H9 (cell line): Measurements from ENCODE around the gene CDKN2C. TPM values are rescaled to one million over a fixed set of nuclear protein-coding genes. Genes with fewer than 3 reads are reported as not detected.
A peak's percentile ranks its signal among the peaks of the same experiment; 100 is the strongest.

Source experiments
- DNase-seq: peaks from one replicate; pipeline ENCODE4 v3.0.0-alpha.2; 2017
- H2AFZ ChIP-seq: one replicate; pipeline ENCODE4 v1.6.1; 2013; ENCODE audit warnings: mild to moderate bottlenecking, low read length, control low read depth, moderate library complexity
- H2AK5ac ChIP-seq: 2 replicates; pipeline ENCODE4 v1.6.1; 2013; ENCODE audit warnings: low read length, control low read depth, mixed read lengths; ENCODE audit not compliant: insufficient read length
- H2BK120ac ChIP-seq: one replicate; pipeline ENCODE4 v1.6.1; 2013; ENCODE audit warnings: low read depth, mild to moderate bottlenecking, low read length, control low read depth, inconsistent platforms; ENCODE audit not compliant: poor library complexity, severe bottlenecking
- H2BK12ac ChIP-seq: 2 replicates; pipeline ENCODE4 v1.6.1; 2013; ENCODE audit warnings: low read length, control low read depth, mixed read lengths, low read depth; ENCODE audit not compliant: insufficient read length
- H2BK15ac ChIP-seq: 2 replicates; pipeline ENCODE4 v1.6.1; 2013; ENCODE audit warnings: low read depth, low read length, control low read depth
- H2BK20ac ChIP-seq: one replicate; pipeline ENCODE4 v1.6.1; 2013; ENCODE audit warnings: low read depth, mild to moderate bottlenecking, low read length, control low read depth, inconsistent platforms; ENCODE audit not compliant: poor library complexity, severe bottlenecking
- H2BK5ac ChIP-seq: 2 replicates; pipeline ENCODE4 v1.6.1; 2013; ENCODE audit warnings: low read length, control low read depth, mixed read lengths; ENCODE audit not compliant: insufficient read length
- H3K14ac ChIP-seq: 2 replicates; pipeline ENCODE4 v1.6.1; 2013; ENCODE audit warnings: low read length, control low read depth; ENCODE audit not compliant: insufficient read depth
- H3K18ac ChIP-seq: 2 replicates; pipeline ENCODE4 v1.6.1; 2013; ENCODE audit warnings: low read depth, mild to moderate bottlenecking, mixed read lengths, low read length, control low read depth; ENCODE audit not compliant: insufficient read length
- H3K23ac ChIP-seq: 2 replicates; pipeline ENCODE4 v1.6.1; 2013; ENCODE audit warnings: low read length, control low read depth, mixed read lengths, low read depth; ENCODE audit not compliant: insufficient read length
- H3K23me2 ChIP-seq: 2 replicates; pipeline ENCODE4 v1.6.1; 2013; ENCODE audit warnings: low read depth, mild to moderate bottlenecking, mixed read lengths, low read length, control low read depth; ENCODE audit not compliant: insufficient read length, poor library complexity, severe bottlenecking
- H3K27ac ChIP-seq: 2 replicates; pipeline ENCODE4 v1.5.1; 2013; ENCODE audit warnings: low read length, control low read depth, mixed read lengths, low read depth; ENCODE audit not compliant: insufficient read length
- H3K27me3 ChIP-seq: 2 replicates; pipeline ENCODE4 v1.6.1; 2013; ENCODE audit warnings: low read length, control low read depth, inconsistent platforms; ENCODE audit not compliant: insufficient read depth
- H3K4ac ChIP-seq: 2 replicates; pipeline ENCODE4 v1.6.1; 2013; ENCODE audit warnings: low read depth, mild to moderate bottlenecking, control low read depth, inconsistent platforms, low read length, moderate library complexity
- H3K4me1 ChIP-seq: 2 replicates; pipeline ENCODE4 v1.6.1; 2013; ENCODE audit warnings: low read length, control low read depth, inconsistent platforms; ENCODE audit not compliant: insufficient read depth
- H3K4me2 ChIP-seq: 2 replicates; pipeline ENCODE4 v1.6.1; 2013; ENCODE audit warnings: low read length, control low read depth, mixed read lengths; ENCODE audit not compliant: insufficient read length, insufficient read depth
- H3K56ac ChIP-seq: 2 replicates; pipeline ENCODE4 v1.6.1; 2013; ENCODE audit warnings: low read depth, mild to moderate bottlenecking, mixed read lengths, low read length, control low read depth; ENCODE audit not compliant: insufficient read length
- H3K79me1 ChIP-seq: 2 replicates; pipeline ENCODE4 v1.6.1; 2013; ENCODE audit warnings: low read depth, mild to moderate bottlenecking, moderate library complexity, low read length, control low read depth, inconsistent platforms; ENCODE audit not compliant: insufficient read depth, poor library complexity, severe bottlenecking
- H3K79me2 ChIP-seq: 2 replicates; pipeline ENCODE4 v1.6.1; 2013; ENCODE audit warnings: low read length, control low read depth, inconsistent platforms; ENCODE audit not compliant: insufficient read depth
- H3K9ac ChIP-seq: 2 replicates; pipeline ENCODE4 v1.6.1; 2013; ENCODE audit warnings: low read length, control low read depth, mixed read lengths; ENCODE audit not compliant: insufficient read length; ENCODE audit errors: extremely low read depth
- H3K9me3 ChIP-seq: one replicate; pipeline ENCODE4 v1.6.1; 2013; ENCODE audit warnings: low read depth, low read length, inconsistent platforms; ENCODE audit not compliant: control insufficient read depth
- H3T11ph ChIP-seq: one replicate; pipeline ENCODE4 v1.6.1; 2013; ENCODE audit warnings: mild to moderate bottlenecking, low read length, control low read depth, inconsistent platforms
- H4K20me1 ChIP-seq: one replicate; pipeline ENCODE4 v1.6.1; 2013; ENCODE audit not compliant: control insufficient read depth, insufficient read length, insufficient read depth
- H4K5ac ChIP-seq: 2 replicates; pipeline ENCODE4 v1.6.1; 2013; ENCODE audit warnings: low read depth, mild to moderate bottlenecking, mixed read lengths, low read length, control low read depth; ENCODE audit not compliant: insufficient read length
- H4K8ac ChIP-seq: replicated peaks from 2 replicates; pipeline ENCODE4 v1.6.1; 2013; ENCODE audit warnings: low read length, control low read depth, mixed read lengths, low read depth; ENCODE audit not compliant: insufficient read length
- H4K91ac ChIP-seq: 2 replicates; pipeline ENCODE4 v1.6.1; 2013; ENCODE audit warnings: low read depth, mild to moderate bottlenecking, moderate library complexity, mixed read lengths, low read length, control low read depth; ENCODE audit not compliant: insufficient read length
- H3K27ac Mint-ChIP-seq, 3 experiments: 2 replicates in 2 of 3; 3 replicates in 1 of 3; pipeline ENCODE4 v1.8.0; 2020 to 2021; ENCODE audit warnings: mixed read lengths in 3 of 3, mild to moderate bottlenecking in 1 of 3, moderate library complexity in 1 of 3
- H3K27me3 Mint-ChIP-seq: 2 replicates; pipeline ENCODE4 v1.8.0; 2021; ENCODE audit warnings: low read depth, mild to moderate bottlenecking, moderate library complexity, mixed read lengths
- H3K36me3 Mint-ChIP-seq, 3 experiments: 2 replicates in 2 of 3; 3 replicates in 1 of 3; pipeline ENCODE4 v1.8.0; 2020 to 2021; ENCODE audit warnings: low read depth in 3 of 3, mixed read lengths in 3 of 3; ENCODE audit not compliant: insufficient read depth in 1 of 3
- H3K4me1 Mint-ChIP-seq, 2 experiments: 2 replicates each; pipeline ENCODE4 v1.8.0; 2020; ENCODE audit warnings: mixed read lengths in 2 of 2
- H3K4me3 Mint-ChIP-seq, 2 experiments: 2 replicates in 1 of 2; 3 replicates in 1 of 2; pipeline ENCODE4 v1.8.0; 2020 to 2021; ENCODE audit warnings: mild to moderate bottlenecking in 2 of 2, mixed read lengths in 2 of 2, moderate library complexity in 1 of 2
- H3K9me3 Mint-ChIP-seq, 2 experiments: 2 replicates in 1 of 2; 3 replicates in 1 of 2; pipeline ENCODE4 v1.8.0; 2020; ENCODE audit warnings: mild to moderate bottlenecking in 2 of 2, mixed read lengths in 2 of 2, moderate library complexity in 1 of 2
- WGBS: extraction: QIAGEN DNeasy Blood & Tissue Kit; methylation state at CpG from one replicate; pipeline ENCODE4 v1.1.7; 2013; ENCODE audit warnings: missing lambda C conversion rate, low lambda C conversion rate, mixed read lengths; ENCODE audit not compliant: insufficient read length; ENCODE audit errors: extremely low coverage; 5-methylcytosine and 5-hydroxymethylcytosine counted together
- total RNA-seq: library from RNA; stranded (reverse); gene quantifications from 2 replicates; pipeline ENCODE4 v1.2.1, GENCODE V29; 2021
- TF ChIP-seq, protein P1 (sequence below): fragments of 200-600 bp; sonication (generic); conservative IDR thresholded peaks from 3 replicates; pipeline ENCODE4 v1.8.0; 2021; ENCODE audit warnings: antibody characterized with exemption, mild to moderate bottlenecking

Gene CDKN2C
- total RNA-seq, 1 experiment from 2014 or later, result not detected

DNA sequence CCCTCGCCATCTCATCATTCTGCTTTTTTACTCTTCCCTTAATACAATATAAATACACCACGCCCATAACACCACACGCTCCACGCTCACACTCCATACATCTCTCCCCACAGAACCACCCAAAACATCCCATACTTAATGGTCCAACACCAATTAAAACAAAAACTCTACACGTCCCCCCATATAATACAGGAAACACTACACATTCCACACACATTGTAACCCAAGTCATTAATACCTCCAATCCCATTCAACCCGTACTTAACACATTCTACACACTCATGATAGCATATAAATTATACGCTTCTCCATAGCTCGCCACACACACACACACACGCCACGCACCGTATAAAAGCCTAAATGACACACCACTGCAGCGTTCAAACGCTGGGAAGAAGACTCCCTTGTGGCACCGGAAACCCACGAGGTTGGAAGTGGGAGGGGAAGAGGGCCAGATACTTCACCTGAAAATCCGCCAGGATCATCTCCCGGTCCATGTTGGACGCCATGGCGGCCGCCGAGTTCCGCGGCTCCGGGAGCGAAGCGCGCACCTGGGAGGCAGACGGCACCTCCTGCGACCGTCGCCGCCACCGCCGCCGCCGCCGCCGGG, 10.6 kb upstream of the CDKN2C start:
- WGBS, result 100% methylated on average over 4 of the region's 38 CpGs
- H2BK20ac ChIP-seq, result no peak overlapping the region
- H3K18ac ChIP-seq, result peak overlapping the region; percentile 5
- no peak overlapping the region for H2BK120ac ChIP-seq
- H4K91ac ChIP-seq, result no peak overlapping the region
- H3T11ph ChIP-seq, result no peak overlapping the region
- Mint-ChIP-seq H3K9me3 (no peaks in the 10 kb centered on the region; a peak in 1 of 5 replicates), H3K27me3 (peaks cover 11% of the 10 kb centered on the region), H3K36me3 (no peaks in the 10 kb centered on the region), H3K4me1 (peaks cover 12 to 14% of the 10 kb centered on the region in 2 experiments; a peak in 3 of 4 replicates), H3K4me3 (peak overlapping the region; percentile 87 to 91), H3K27ac (peak overlapping the region; percentile 51 to 91 (median 75); a peak in 6 of 7 replicates)
- H2BK15ac ChIP-seq, result no peak overlapping the region
- peak overlapping the region; percentile 81 for H3K9ac ChIP-seq
- H4K20me1 ChIP-seq, result no peaks in the 10 kb centered on the region
- H3K79me2 ChIP-seq, result peaks cover 9% of the 10 kb centered on the region; the same call in 1 of the 2 replicates
- TF ChIP-seq, protein P1, sequence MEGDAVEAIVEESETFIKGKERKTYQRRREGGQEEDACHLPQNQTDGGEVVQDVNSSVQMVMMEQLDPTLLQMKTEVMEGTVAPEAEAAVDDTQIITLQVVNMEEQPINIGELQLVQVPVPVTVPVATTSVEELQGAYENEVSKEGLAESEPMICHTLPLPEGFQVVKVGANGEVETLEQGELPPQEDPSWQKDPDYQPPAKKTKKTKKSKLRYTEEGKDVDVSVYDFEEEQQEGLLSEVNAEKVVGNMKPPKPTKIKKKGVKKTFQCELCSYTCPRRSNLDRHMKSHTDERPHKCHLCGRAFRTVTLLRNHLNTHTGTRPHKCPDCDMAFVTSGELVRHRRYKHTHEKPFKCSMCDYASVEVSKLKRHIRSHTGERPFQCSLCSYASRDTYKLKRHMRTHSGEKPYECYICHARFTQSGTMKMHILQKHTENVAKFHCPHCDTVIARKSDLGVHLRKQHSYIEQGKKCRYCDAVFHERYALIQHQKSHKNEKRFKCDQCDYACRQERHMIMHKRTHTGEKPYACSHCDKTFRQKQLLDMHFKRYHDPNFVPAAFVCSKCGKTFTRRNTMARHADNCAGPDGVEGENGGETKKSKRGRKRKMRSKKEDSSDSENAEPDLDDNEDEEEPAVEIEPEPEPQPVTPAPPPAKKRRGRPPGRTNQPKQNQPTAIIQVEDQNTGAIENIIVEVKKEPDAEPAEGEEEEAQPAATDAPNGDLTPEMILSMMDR, result no peak
- H3K4me1 ChIP-seq, result no peaks in the 10 kb centered on the region; the same call in 1 of the 2 replicates
- H3K23me2 ChIP-seq, result peaks cover 11% of the 10 kb centered on the region
- no peak overlapping the region for H2BK5ac ChIP-seq
- no peak overlapping the region for H4K5ac ChIP-seq
- H2AK5ac ChIP-seq, result no peak overlapping the region
- peaks cover 6% of the 10 kb centered on the region for H3K79me1 ChIP-seq
- H3K27me3 ChIP-seq, result no peaks in the 10 kb centered on the region
- no peak overlapping the region for H3K56ac ChIP-seq
- H3K4ac ChIP-seq, result no peak overlapping the region
- no peak overlapping the region for H4K8ac ChIP-seq
- no peak for DNase-seq
- H3K23ac ChIP-seq, result no peak overlapping the region
- H2BK12ac ChIP-seq, result no peak overlapping the region
- no peaks in the 10 kb centered on the region for H3K9me3 ChIP-seq
- H3K4me2 ChIP-seq, result peak overlapping the region; percentile 99
- H3K14ac ChIP-seq, result no peak overlapping the region
- H2AFZ ChIP-seq, result peak overlapping the region; percentile 92
- H3K27ac ChIP-seq, result no peak overlapping the region
